PFSK-1 (cell line): ENCODE measurements around the gene PRM3.

Source experiments
- FOXP2 ChIP-seq: optimal IDR thresholded peaks from 2 replicates; pipeline ENCODE3; 2011; ENCODE audit warnings: borderline replicate concordance, control low read depth, inconsistent platforms; ENCODE audit not compliant: insufficient read depth; ENCODE audit errors: extremely low read length, extremely low read depth
- POLR2AphosphoS5 ChIP-seq: IDR thresholded peaks from 2 replicates; pipeline ENCODE4 v1.6.1; 2012; ENCODE audit warnings: low read depth, mild to moderate bottlenecking, control low read depth, low read length, moderate library complexity
- REST ChIP-seq, 2 experiments: IDR thresholded peaks; 2 replicates each; pipeline versions ENCODE4 v1.6.1 to v1.8.0; 2011 to 2012; ENCODE audit warnings: low read depth in 2 of 2, low read length in 2 of 2, control low read depth in 1 of 2, inconsistent platforms in 1 of 2, mild to moderate bottlenecking in 1 of 2, moderate library complexity in 1 of 2; ENCODE audit not compliant: insufficient read depth in 1 of 2
- SIN3A ChIP-seq: IDR thresholded peaks from 2 replicates; pipeline ENCODE4 v1.6.1; 2012; ENCODE audit warnings: mild to moderate bottlenecking, low read length, moderate library complexity, borderline replicate concordance; ENCODE audit not compliant: insufficient read depth
- TAF1 ChIP-seq: IDR thresholded peaks from 2 replicates; pipeline ENCODE4 v1.6.1; 2012; ENCODE audit warnings: low read length, control low read depth, borderline replicate concordance; ENCODE audit not compliant: insufficient read depth

GRCh38 chr16:11303405-11304138 lies 30.1 kb upstream of the PRM3 start:
- TF ChIP-seq POLR2AphosphoS5 (no peak), TAF1 (no peak), REST (IDR thresholded peaks at IDR 0.05; ENCODE audit: insufficient read depth in 1 of 2, low read depth in 2 of 2, low read length in 2 of 2) (no peak), SIN3A (no peak), FOXP2 (no peak)
